Endothelial cell of umbilical vein (primary cell): ENCODE results near the gene HAPLN2. TPM values are rescaled to one million over a fixed set of nuclear protein-coding genes. Genes with fewer than 3 reads are reported as not detected.

Source experiments
- BruUV-seq: library from RNA; stranded (reverse); fragments of 400-500 nt; replicated peaks from 2 replicates; lab custom pipeline; 2021; lab: Mats Ljungman, UMichigan
- CTCF ChIA-PET: fragments of 300-600, 350-600 bp; sonication (Branson Sonifier 250); formaldehyde crosslinking; loops from one replicate; lab custom pipeline; 2021; ENCODE audit warnings: antibody characterized with exemption, inconsistent platforms; lab: Charles Lee
- POLR2A ChIA-PET: fragments of 300-600, 350-600 bp; sonication (Branson Sonifier 250); formaldehyde crosslinking; loops from one replicate; lab custom pipeline; 2021; ENCODE audit warnings: antibody characterized with exemption, inconsistent platforms; lab: Charles Lee
- DNase-seq: peaks from one replicate; pipeline ENCODE4 v3.0.0-alpha.2; 2011; ENCODE audit warnings: low read depth, low spot score
- FAIRE-seq: peaks from 2 replicates; lab custom pipeline; 2011; peaks lifted over from hg19 to GRCh38; lab: Jason Lieb, UNC
- H2AFZ ChIP-seq: 2 replicates; pipeline ENCODE4 v1.6.0; 2012; ENCODE audit warnings: low read depth, low read length, control low read depth, inconsistent platforms
- H3K27ac ChIP-seq: 2 replicates; pipeline ENCODE4 v1.5.1; 2011; ENCODE audit warnings: low read depth, mild to moderate bottlenecking, control low read depth, low read length, moderate library complexity; ENCODE audit not compliant: insufficient read depth
- H3K27me3 ChIP-seq, 2 experiments: 2 replicates each; pipeline versions ENCODE4 v1.6.0 to v1.6.1; 2011; ENCODE audit warnings: low read length in 2 of 2, mixed read lengths in 1 of 2; ENCODE audit not compliant: control insufficient read depth in 2 of 2, insufficient read depth in 2 of 2
- H3K36me3 ChIP-seq, 2 experiments: 2 replicates in 1 of 2; 3 replicates in 1 of 2; pipeline ENCODE4 v1.5.1; 2011; ENCODE audit warnings: low read length in 2 of 2, mild to moderate bottlenecking in 1 of 2, moderate library complexity in 1 of 2; ENCODE audit not compliant: control insufficient read depth in 2 of 2, insufficient read depth in 2 of 2; ENCODE audit errors: extremely low read depth in 1 of 2
- H3K4me1 ChIP-seq: 3 replicates; pipeline ENCODE4 v1.5.1; 2011; ENCODE audit warnings: mild to moderate bottlenecking, low read length; ENCODE audit not compliant: control insufficient read depth, insufficient read depth; ENCODE audit errors: extremely low read depth
- H3K4me2 ChIP-seq: 2 replicates; pipeline ENCODE4 v1.6.1; 2011; ENCODE audit warnings: low read length, control low read depth, mixed read lengths; ENCODE audit not compliant: insufficient read depth
- H3K4me3 ChIP-seq, 3 experiments: fragments of 200-600 bp in 1 of 3; sonication (generic), shearing (Covaris generic) in 1 of 3; replicated peaks in 1 of 3; 2 replicates each; pipeline ENCODE4 v1.5.1; 2011 to 2016; ENCODE audit warnings: control low read depth in 3 of 3, low read length in 3 of 3, mild to moderate bottlenecking in 2 of 3, inconsistent platforms in 1 of 3, low read depth in 1 of 3, moderate library complexity in 1 of 3; ENCODE audit not compliant: insufficient read depth in 1 of 3
- H3K79me2 ChIP-seq: 2 replicates; pipeline ENCODE4 v1.6.0; 2012; ENCODE audit warnings: low read length, inconsistent platforms; ENCODE audit not compliant: control insufficient read depth, insufficient read depth
- H3K9ac ChIP-seq: replicated peaks from 2 replicates; pipeline ENCODE3; 2011; ENCODE audit warnings: low read length, control low read depth; ENCODE audit not compliant: insufficient read depth; ENCODE audit errors: extremely low read depth
- H3K9me1 ChIP-seq: replicated peaks from 3 replicates; pipeline ENCODE4 v1.6.0; 2011; ENCODE audit warnings: mild to moderate bottlenecking, low read length; ENCODE audit not compliant: control insufficient read depth, insufficient read depth; ENCODE audit errors: extremely low read depth
- H3K9me3 ChIP-seq: replicated peaks from 2 replicates; pipeline ENCODE4 v1.5.1; 2012; ENCODE audit warnings: low read length, inconsistent platforms; ENCODE audit not compliant: control insufficient read depth, insufficient read depth
- H4K20me1 ChIP-seq: replicated peaks from 2 replicates; pipeline ENCODE3; 2011; ENCODE audit warnings: mild to moderate bottlenecking, low read length; ENCODE audit not compliant: control insufficient read depth, insufficient read depth; ENCODE audit errors: extremely low read depth
- EZH2 ChIP-seq: IDR thresholded peaks from 2 replicates; pipeline ENCODE4 v1.6.1; 2012; ENCODE audit warnings: borderline replicate concordance, low read depth, mild to moderate bottlenecking, moderate library complexity, low read length, inconsistent platforms; ENCODE audit not compliant: severe bottlenecking
- JUN ChIP-seq: IDR thresholded peaks from 2 replicates; pipeline ENCODE4 v1.6.1; 2011; ENCODE audit warnings: borderline replicate concordance, low read depth; ENCODE audit not compliant: insufficient read length, insufficient read depth
- dilution Hi-C: fragments of 300-500 bp; cut with MboI; formaldehyde crosslinking; loops from one replicate; pipeline ENCODE4 v1.15.0; 2019; ENCODE audit warnings: low sequenced_read_pairs; ENCODE audit not compliant: extremely low pct_ligation_motif_present
- intact Hi-C: fragments of 100-400 bp; cut with micrococcal nuclease; formaldehyde crosslinking; loops from one replicate; pipeline ENCODE4 v1.10.0; 2022
- polyA plus RNA-seq, 4 experiments: library from polyadenylated mRNA; depleted of rRNA in 3 of 4; stranded (reverse) in 3 of 4; unstranded in 1 of 4; fragments of >200 nt; gene quantifications; 2 replicates each; pipeline versions ENCODE4 v1.2.1 to v1.2.3, GENCODE V29; 2011 to 2012; ENCODE audit warnings: missing spikeins in 1 of 4
- total RNA-seq: library from RNA; stranded (reverse); gene quantifications from 2 replicates; pipeline ENCODE4 v1.2.3, GENCODE V29; 2021
- TF ChIP-seq, protein P1 (sequence below), 2 donors: IDR thresholded peaks; 1 replicate in 1 of 2; 2 replicates in 1 of 2; pipeline ENCODE4 v1.5.1; 2011; ENCODE audit warnings: low read length in 2 of 2, mild to moderate bottlenecking in 2 of 2, moderate library complexity in 2 of 2, control low read depth in 1 of 2, inconsistent platforms in 1 of 2, low read depth in 1 of 2; ENCODE audit not compliant: insufficient read depth in 1 of 2; ENCODE audit errors: extremely low read depth in 1 of 2

Gene HAPLN2
- total and polyA plus RNA-seq, 2 donors (not counting 3 experiments of a cell fraction or from before 2014, with no cell fraction given), result not detected

DNA sequence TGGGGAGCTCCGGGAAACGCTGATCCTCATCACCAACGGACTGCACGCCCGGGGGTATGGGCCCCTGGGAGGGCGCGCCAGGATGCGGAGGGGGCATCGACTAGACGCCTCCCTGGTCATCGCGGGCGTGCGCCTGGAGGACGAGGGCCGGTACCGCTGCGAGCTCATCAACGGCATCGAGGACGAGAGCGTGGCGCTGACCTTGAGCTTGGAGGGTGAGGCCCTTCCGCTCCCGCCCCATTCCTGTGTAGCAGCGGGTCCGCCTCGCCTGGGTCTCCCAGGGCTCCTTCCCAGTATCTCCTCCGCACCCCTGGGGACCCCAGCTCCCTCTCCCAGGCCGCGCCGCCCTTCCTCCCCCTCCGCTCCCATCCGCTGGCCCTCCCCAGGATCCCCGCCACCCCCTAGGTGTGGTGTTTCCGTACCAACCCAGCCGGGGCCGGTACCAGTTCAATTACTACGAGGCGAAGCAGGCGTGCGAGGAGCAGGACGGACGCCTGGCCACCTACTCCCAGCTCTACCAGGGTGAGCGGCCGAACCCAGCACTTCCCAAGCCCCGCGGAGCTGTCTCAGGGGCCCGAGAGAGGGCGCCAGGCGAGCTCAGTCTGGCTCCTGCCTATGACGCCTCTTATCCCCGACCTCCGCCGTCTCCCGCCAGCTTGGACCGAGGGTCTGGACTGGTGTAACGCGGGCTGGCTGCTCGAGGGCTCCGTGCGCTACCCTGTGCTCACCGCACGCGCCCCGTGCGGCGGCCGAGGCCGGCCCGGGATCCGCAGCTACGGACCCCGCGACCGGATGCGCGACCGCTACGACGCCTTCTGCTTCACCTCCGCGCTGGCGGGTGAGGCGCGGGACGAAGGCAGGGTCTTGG is 5.0 kb downstream of the HAPLN2 start:
- BruUV-seq, result no TSS peak
- CTCF ChIA-PET, result interaction anchor here (0.7 to 13.8 kb wide), 31 partner anchors 10 to 450 kb away, joined by 3 to 237 read pairs (median 5); partner anchors contain the start of genes CRABP2, NES and TTC24
- dilution Hi-C loops (no loop called here), intact Hi-C loops (no loop called here)
- peak overlapping the region in 1 of 3 experiments; percentile 18 for H3K4me3 ChIP-seq
- POLR2A ChIA-PET, result interaction anchor here (0.6 kb wide), 1 partner anchor 37 kb away, joined by 3 read pairs; no protein-coding TSS in a partner anchor
- peak; percentile 34 for DNase-seq
- TF ChIP-seq EZH2 (peak; percentile 93), JUN (no peak)
- TF ChIP-seq, protein P1, sequence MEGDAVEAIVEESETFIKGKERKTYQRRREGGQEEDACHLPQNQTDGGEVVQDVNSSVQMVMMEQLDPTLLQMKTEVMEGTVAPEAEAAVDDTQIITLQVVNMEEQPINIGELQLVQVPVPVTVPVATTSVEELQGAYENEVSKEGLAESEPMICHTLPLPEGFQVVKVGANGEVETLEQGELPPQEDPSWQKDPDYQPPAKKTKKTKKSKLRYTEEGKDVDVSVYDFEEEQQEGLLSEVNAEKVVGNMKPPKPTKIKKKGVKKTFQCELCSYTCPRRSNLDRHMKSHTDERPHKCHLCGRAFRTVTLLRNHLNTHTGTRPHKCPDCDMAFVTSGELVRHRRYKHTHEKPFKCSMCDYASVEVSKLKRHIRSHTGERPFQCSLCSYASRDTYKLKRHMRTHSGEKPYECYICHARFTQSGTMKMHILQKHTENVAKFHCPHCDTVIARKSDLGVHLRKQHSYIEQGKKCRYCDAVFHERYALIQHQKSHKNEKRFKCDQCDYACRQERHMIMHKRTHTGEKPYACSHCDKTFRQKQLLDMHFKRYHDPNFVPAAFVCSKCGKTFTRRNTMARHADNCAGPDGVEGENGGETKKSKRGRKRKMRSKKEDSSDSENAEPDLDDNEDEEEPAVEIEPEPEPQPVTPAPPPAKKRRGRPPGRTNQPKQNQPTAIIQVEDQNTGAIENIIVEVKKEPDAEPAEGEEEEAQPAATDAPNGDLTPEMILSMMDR (IDR thresholded peaks at IDR 0.05; ENCODE audit: extremely low read depth in 1 of 2, insufficient read depth in 1 of 2, low read depth in 1 of 2, low read length in 2 of 2), result peak; percentile 35 to 73
- no peak overlapping the region for H3K27ac ChIP-seq
- peaks cover 10% of the 10 kb centered on the region for H3K4me1 ChIP-seq
- H3K36me3 ChIP-seq, result no peaks in the 10 kb centered on the region
- no peaks in the 10 kb centered on the region for H3K79me2 ChIP-seq
- peak; percentile 75 for FAIRE-seq
- peak overlapping the region; percentile 20 for H3K4me2 ChIP-seq
- H3K9ac ChIP-seq, result no peak overlapping the region
- H3K9me3 ChIP-seq, result no peaks in the 10 kb centered on the region
- H3K9me1 ChIP-seq, result no peaks in the 10 kb centered on the region
- peak overlapping the region; percentile 25 for H2AFZ ChIP-seq
- H3K27me3 ChIP-seq, result peaks cover 48 to 50% of the 10 kb centered on the region in 2 experiments
- no peaks in the 10 kb centered on the region for H4K20me1 ChIP-seq
